ENCODE results near the gene FARP2.

FARP2 gene

GRCh38 chr2:241491549-241492173, 135.6 kb downstream of the FARP2 start:
- Histone ChIP-seq H3K27me3 (replicated peaks in 2 of 5; ENCODE audit: control insufficient read depth in 4 of 5, insufficient read depth in 5 of 5, low read length in 4 of 5) (no peaks in the 10 kb centered on the region), H3K9me3 (ENCODE audit: control extremely low read depth in 1 of 5, control insufficient read depth in 4 of 5, insufficient read depth in 2 of 5, low read depth in 1 of 5, low read length in 4 of 5) (no peaks in the 10 kb centered on the region), H3K4me3 (ENCODE audit: control insufficient read depth in 1 of 7, extremely low read depth in 1 of 7, insufficient read depth in 4 of 7, low read depth in 2 of 7, low read length in 6 of 7) (no peak overlapping the region), H3K36me3 (ENCODE audit: control insufficient read depth in 4 of 4, insufficient read depth in 4 of 4, low read length in 3 of 4) (peaks cover 0 to 38% (median 21%) of the 10 kb centered on the region in 4 experiments), H3K4me1 (ENCODE audit: control extremely low read depth in 1 of 4, control insufficient read depth in 4 of 4, insufficient read depth in 4 of 4, low read length in 3 of 4) (no peaks in the 10 kb centered on the region), H3K27ac (ENCODE audit: insufficient read depth in 1 of 2, low read depth in 1 of 2, low read length in 2 of 2, poor library complexity in 1 of 2, severe bottlenecking in 2 of 2) (no peak overlapping the region)
- DNase-seq, result no peak
- over 99% methylated on average over 15 of the region's 15 CpGs for WGBS (ENCODE audit: insufficient coverage)
- ChIA-PET CTCF (no interaction called here), POLR2A (no interaction called here)

DNA sequence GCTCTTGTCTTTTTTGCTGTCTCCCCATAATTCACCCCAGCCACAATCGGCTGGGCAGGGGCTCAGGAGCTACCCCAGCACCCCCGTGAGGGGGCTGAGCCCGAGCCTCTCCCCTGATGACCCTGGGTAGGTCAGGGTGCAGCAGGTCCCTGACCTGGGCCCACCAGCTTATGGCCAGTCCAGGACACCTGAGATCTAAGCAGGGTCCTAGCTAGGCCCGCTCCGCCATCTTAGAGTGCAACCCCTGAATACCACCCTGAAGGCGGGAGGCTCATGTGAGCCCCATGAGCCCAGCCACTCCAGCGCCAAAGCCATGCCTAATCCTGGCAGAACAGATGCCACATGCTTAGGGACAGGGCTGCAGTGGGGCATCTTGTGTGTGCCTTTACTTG, 136.1 kb downstream of the FARP2 start:
- H3K36me3 ChIP-seq (ENCODE audit: control insufficient read depth in 4 of 4, insufficient read depth in 4 of 4, low read length in 3 of 4), result peaks cover 0 to 43% (median 24%) of the 10 kb centered on the region in 4 experiments
- WGBS (ENCODE audit: insufficient coverage), result 98% methylated on average over 7 of the region's 7 CpGs
- ChIA-PET CTCF (no interaction called here), POLR2A (no interaction called here)
- H3K27me3 ChIP-seq (replicated peaks in 2 of 5; ENCODE audit: control insufficient read depth in 4 of 5, insufficient read depth in 5 of 5, low read length in 4 of 5), result no peaks in the 10 kb centered on the region
- H3K4me3 ChIP-seq (ENCODE audit: control insufficient read depth in 1 of 7, extremely low read depth in 1 of 7, insufficient read depth in 4 of 7, low read depth in 2 of 7, low read length in 6 of 7), result no peak overlapping the region
- H3K4me1 ChIP-seq (ENCODE audit: control extremely low read depth in 1 of 4, control insufficient read depth in 4 of 4, insufficient read depth in 4 of 4, low read length in 3 of 4), result no peaks in the 10 kb centered on the region
- H3K27ac ChIP-seq (ENCODE audit: insufficient read depth in 1 of 2, low read depth in 1 of 2, low read length in 2 of 2, poor library complexity in 1 of 2, severe bottlenecking in 2 of 2), result no peak overlapping the region
- no peaks in the 10 kb centered on the region for H3K9me3 ChIP-seq (ENCODE audit: control extremely low read depth in 1 of 5, control insufficient read depth in 4 of 5, insufficient read depth in 2 of 5, low read depth in 1 of 5, low read length in 4 of 5)
- no peak for DNase-seq

- ChIA-PET POLR2A (no interaction called here), CTCF (no interaction called here)
- WGBS (ENCODE audit: insufficient coverage), result 98% methylated on average over 9 of the region's 10 CpGs
- no peaks in the 10 kb centered on the region for H3K9me3 ChIP-seq (ENCODE audit: control extremely low read depth in 1 of 5, control insufficient read depth in 4 of 5, insufficient read depth in 2 of 5, low read depth in 1 of 5, low read length in 4 of 5)
- H3K27ac ChIP-seq (ENCODE audit: insufficient read depth in 1 of 2, low read depth in 1 of 2, low read length in 2 of 2, poor library complexity in 1 of 2, severe bottlenecking in 2 of 2), result no peak overlapping the region
- H3K4me1 ChIP-seq (ENCODE audit: control extremely low read depth in 1 of 4, control insufficient read depth in 4 of 4, insufficient read depth in 4 of 4, low read length in 3 of 4), result no peaks in the 10 kb centered on the region
- H3K4me3 ChIP-seq (ENCODE audit: control insufficient read depth in 1 of 7, extremely low read depth in 1 of 7, insufficient read depth in 4 of 7, low read depth in 2 of 7, low read length in 6 of 7), result no peak overlapping the region
- no peak for DNase-seq
- H3K36me3 ChIP-seq (ENCODE audit: control insufficient read depth in 4 of 4, insufficient read depth in 4 of 4, low read length in 3 of 4), result peaks cover 0 to 48% (median 30%) of the 10 kb centered on the region in 4 experiments
- no peaks in the 10 kb centered on the region for H3K27me3 ChIP-seq (replicated peaks in 2 of 5; ENCODE audit: control insufficient read depth in 4 of 5, insufficient read depth in 5 of 5, low read length in 4 of 5)
Observed at GRCh38 chr2:241493092-241493491, 137.0 kb downstream of the FARP2 start.

DNA sequence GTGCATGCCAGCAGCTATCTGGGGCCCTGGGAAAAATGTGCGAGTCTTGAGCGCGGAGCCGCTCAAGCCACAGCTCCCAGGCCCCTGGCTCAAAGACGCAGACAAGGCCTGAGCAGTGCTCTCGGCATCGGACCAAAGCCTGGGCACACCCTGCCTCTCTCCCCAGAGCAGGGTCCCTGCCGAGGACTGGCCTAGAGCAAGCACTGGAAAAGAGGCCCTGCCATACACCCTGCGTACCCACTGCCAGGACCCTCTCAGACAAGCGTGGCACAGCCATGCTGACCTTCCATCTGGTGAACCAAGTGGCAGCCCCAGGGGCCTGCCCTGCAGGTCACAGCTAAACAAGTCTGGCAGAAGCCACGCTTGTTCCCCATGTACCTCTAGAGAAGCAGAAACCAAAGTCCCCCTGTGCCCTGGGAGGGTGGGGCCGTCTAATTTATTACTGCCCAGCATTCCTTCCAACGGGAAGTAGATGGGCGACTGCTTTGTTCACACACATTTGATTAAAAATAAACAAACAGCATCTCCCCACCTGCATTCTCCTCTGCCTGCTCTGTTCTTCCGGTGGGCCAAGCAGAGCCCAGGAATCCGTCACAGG, 138.3 kb downstream of the FARP2 start:
- Histone ChIP-seq H3K4me1 (ENCODE audit: control extremely low read depth in 1 of 4, control insufficient read depth in 4 of 4, insufficient read depth in 4 of 4, low read length in 3 of 4) (no peaks in the 10 kb centered on the region), H3K27me3 (replicated peaks in 2 of 5; ENCODE audit: control insufficient read depth in 4 of 5, insufficient read depth in 5 of 5, low read length in 4 of 5) (no peaks in the 10 kb centered on the region), H3K27ac (ENCODE audit: insufficient read depth in 1 of 2, low read depth in 1 of 2, low read length in 2 of 2, poor library complexity in 1 of 2, severe bottlenecking in 2 of 2) (no peak overlapping the region), H3K9me3 (ENCODE audit: control extremely low read depth in 1 of 5, control insufficient read depth in 4 of 5, insufficient read depth in 2 of 5, low read depth in 1 of 5, low read length in 4 of 5) (no peaks in the 10 kb centered on the region), H3K36me3 (ENCODE audit: control insufficient read depth in 4 of 4, insufficient read depth in 4 of 4, low read length in 3 of 4) (peaks cover 0 to 61% (median 38%) of the 10 kb centered on the region in 4 experiments), H3K4me3 (ENCODE audit: control insufficient read depth in 1 of 7, extremely low read depth in 1 of 7, insufficient read depth in 4 of 7, low read depth in 2 of 7, low read length in 6 of 7) (no peak overlapping the region)
- CTCF ChIA-PET, result no interaction called here
- 98% methylated on average over 9 of the region's 16 CpGs for WGBS (ENCODE audit: insufficient coverage)
- no peak for DNase-seq
- POLR2A ChIA-PET, result no interaction called here

- 99% methylated on average over 30 of the region's 34 CpGs for WGBS (ENCODE audit: insufficient coverage)
- Histone ChIP-seq H3K36me3 (ENCODE audit: control insufficient read depth in 4 of 4, insufficient read depth in 4 of 4, low read length in 3 of 4) (peaks cover 0 to 64% (median 43%) of the 10 kb centered on the region in 4 experiments), H3K9me3 (ENCODE audit: control extremely low read depth in 1 of 5, control insufficient read depth in 4 of 5, insufficient read depth in 2 of 5, low read depth in 1 of 5, low read length in 4 of 5) (no peaks in the 10 kb centered on the region), H3K27me3 (replicated peaks in 2 of 5; ENCODE audit: control insufficient read depth in 4 of 5, insufficient read depth in 5 of 5, low read length in 4 of 5) (no peaks in the 10 kb centered on the region), H3K4me3 (ENCODE audit: control insufficient read depth in 1 of 7, extremely low read depth in 1 of 7, insufficient read depth in 4 of 7, low read depth in 2 of 7, low read length in 6 of 7) (no peak overlapping the region), H3K4me1 (ENCODE audit: control extremely low read depth in 1 of 4, control insufficient read depth in 4 of 4, insufficient read depth in 4 of 4, low read length in 3 of 4) (no peaks in the 10 kb centered on the region), H3K27ac (ENCODE audit: insufficient read depth in 1 of 2, low read depth in 1 of 2, low read length in 2 of 2, poor library complexity in 1 of 2, severe bottlenecking in 2 of 2) (no peak overlapping the region)
- no peak for DNase-seq
- ChIA-PET POLR2A (no interaction called here), CTCF (interaction anchor here (1.6 kb wide), 1 partner anchor 15 kb away, joined by 3 read pairs; no protein-coding TSS in a partner anchor)
Observed at GRCh38 chr2:241495172-241496002, 139.3 kb downstream of the FARP2 start.

GRCh38 chr2:241496003-241496707, 140.1 kb downstream of the FARP2 start:
- Histone ChIP-seq H3K27ac (ENCODE audit: insufficient read depth in 1 of 2, low read depth in 1 of 2, low read length in 2 of 2, poor library complexity in 1 of 2, severe bottlenecking in 2 of 2) (no peak overlapping the region), H3K4me1 (ENCODE audit: control extremely low read depth in 1 of 4, control insufficient read depth in 4 of 4, insufficient read depth in 4 of 4, low read length in 3 of 4) (no peaks in the 10 kb centered on the region), H3K36me3 (ENCODE audit: control insufficient read depth in 4 of 4, insufficient read depth in 4 of 4, low read length in 3 of 4) (peaks cover 0 to 71% (median 50%) of the 10 kb centered on the region in 4 experiments), H3K4me3 (ENCODE audit: control insufficient read depth in 1 of 7, extremely low read depth in 1 of 7, insufficient read depth in 4 of 7, low read depth in 2 of 7, low read length in 6 of 7) (no peak overlapping the region), H3K27me3 (replicated peaks in 2 of 5; ENCODE audit: control insufficient read depth in 4 of 5, insufficient read depth in 5 of 5, low read length in 4 of 5) (no peaks in the 10 kb centered on the region), H3K9me3 (ENCODE audit: control extremely low read depth in 1 of 5, control insufficient read depth in 4 of 5, insufficient read depth in 2 of 5, low read depth in 1 of 5, low read length in 4 of 5) (no peaks in the 10 kb centered on the region)
- WGBS (ENCODE audit: insufficient coverage), result 96% methylated on average over 25 of the region's 28 CpGs
- ChIA-PET CTCF (interaction anchor here (1.6 kb wide), 1 partner anchor 16 kb away, joined by 3 read pairs; no protein-coding TSS in a partner anchor), POLR2A (no interaction called here)
- DNase-seq, result no peak

Measured in common myeloid progenitor, CD34-positive (primary cell).